ENCODE results near the gene KIF22. TPM values are rescaled to one million over a fixed set of nuclear protein-coding genes. Genes with fewer than 3 reads are reported as not detected.

The KIF22 gene
- total RNA-seq, 4 donors from 2014 or later, result 37.6 to 159 (median 59.5) TPM

DNA sequence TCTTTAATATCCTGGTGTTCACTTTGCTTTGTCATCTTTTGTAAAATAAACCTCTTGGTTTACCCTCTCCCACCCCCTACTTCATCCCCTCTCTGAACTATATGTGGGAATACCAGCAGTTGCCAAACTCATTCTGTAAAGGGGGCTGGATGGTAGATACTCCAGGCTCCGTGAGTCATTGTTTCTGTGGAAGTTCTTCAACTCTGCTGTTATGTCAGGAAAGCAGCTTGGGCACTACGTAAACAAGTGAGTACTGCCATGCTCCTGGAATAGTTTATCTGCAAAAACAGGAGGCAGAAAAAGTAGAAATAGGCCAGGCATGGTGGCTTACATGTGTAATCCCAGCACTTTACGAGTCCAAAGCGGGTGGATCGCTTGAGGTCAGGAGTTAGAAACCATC is 47.3 kb downstream of the KIF22 start:
- intact Hi-C loops (cut with DNase I; ENCODE audit: low total_unique reads), result no loop called here

DNA sequence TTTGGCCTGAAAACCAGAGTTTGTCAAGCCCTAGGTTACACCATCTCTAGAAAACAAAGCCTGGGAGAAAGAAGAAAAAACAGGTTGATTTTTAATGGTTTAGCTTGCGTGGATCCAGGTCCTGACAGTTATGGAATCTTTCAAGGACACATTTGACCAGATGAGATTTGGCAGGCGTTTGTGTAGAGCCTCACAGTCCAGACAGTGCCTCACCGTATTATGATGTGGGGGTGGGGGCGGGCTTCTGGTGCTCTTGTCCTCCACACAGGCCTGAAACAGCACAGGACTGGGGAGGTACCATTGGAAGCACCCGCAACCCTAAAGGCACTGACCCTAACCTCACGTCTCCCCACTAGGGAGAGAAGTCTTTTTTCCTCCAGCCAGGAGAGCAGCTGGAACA is 49.3 kb downstream of the KIF22 start:
- no peaks in the 10 kb centered on the region for H3K9me3 ChIP-seq
- no peak for DNase-seq
- in situ Hi-C loops (cut with MboI; ENCODE audit: low pct_ligation_motif_present in 1 of 4, low pct_unique_long_range_greater_than_20kb in 1 of 4, low sequenced_read_pairs in 3 of 4), result loop anchor here in 1 of 4 donors (10.0 kb wide), 1 partner anchor 145 kb away; no protein-coding TSS in a partner anchor
- H3K27me3 ChIP-seq, result no peaks in the 10 kb centered on the region
- no peak overlapping the region for H3K4me3 ChIP-seq
- no peak overlapping the region for H3K27ac ChIP-seq
- WGBS, 2 donors (ENCODE audit: low coverage in 1 of 2), result 84 to 93% methylated on average over 3 to 6 of the region's 6 CpGs
- no peaks in the 10 kb centered on the region for H3K4me1 ChIP-seq
- intact Hi-C loops (cut with DNase I; ENCODE audit: low total_unique reads), result no loop called here
- TF ChIP-seq POLR2A (IDR thresholded peaks at IDR 0.05) (no peak), POLR2AphosphoS5 (IDR thresholded peaks at IDR 0.05) (no peak), EP300 (IDR thresholded peaks at IDR 0.05; ENCODE audit: low read depth) (no peak)
- TF ChIP-seq, protein P1, sequence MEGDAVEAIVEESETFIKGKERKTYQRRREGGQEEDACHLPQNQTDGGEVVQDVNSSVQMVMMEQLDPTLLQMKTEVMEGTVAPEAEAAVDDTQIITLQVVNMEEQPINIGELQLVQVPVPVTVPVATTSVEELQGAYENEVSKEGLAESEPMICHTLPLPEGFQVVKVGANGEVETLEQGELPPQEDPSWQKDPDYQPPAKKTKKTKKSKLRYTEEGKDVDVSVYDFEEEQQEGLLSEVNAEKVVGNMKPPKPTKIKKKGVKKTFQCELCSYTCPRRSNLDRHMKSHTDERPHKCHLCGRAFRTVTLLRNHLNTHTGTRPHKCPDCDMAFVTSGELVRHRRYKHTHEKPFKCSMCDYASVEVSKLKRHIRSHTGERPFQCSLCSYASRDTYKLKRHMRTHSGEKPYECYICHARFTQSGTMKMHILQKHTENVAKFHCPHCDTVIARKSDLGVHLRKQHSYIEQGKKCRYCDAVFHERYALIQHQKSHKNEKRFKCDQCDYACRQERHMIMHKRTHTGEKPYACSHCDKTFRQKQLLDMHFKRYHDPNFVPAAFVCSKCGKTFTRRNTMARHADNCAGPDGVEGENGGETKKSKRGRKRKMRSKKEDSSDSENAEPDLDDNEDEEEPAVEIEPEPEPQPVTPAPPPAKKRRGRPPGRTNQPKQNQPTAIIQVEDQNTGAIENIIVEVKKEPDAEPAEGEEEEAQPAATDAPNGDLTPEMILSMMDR (IDR thresholded peaks at IDR 0.05), result no peak
- H3K36me3 ChIP-seq, result peaks cover 0 to 83% (median 36%) of the 10 kb centered on the region in 4 donors

More for the DNA sequence above, 47.3 kb downstream of the KIF22 start:
- no peak for TF ChIP-seq EP300 (IDR thresholded peaks at IDR 0.05; ENCODE audit: low read depth)
- TF ChIP-seq, protein P1 (IDR thresholded peaks at IDR 0.05), result no peak
- TF ChIP-seq POLR2A (IDR thresholded peaks at IDR 0.05), result no peak
- WGBS, 2 donors (ENCODE audit: low coverage in 1 of 2), result 94 to 95% methylated on average over 5 of the region's 5 CpGs
- Histone ChIP-seq H3K27me3 (no peaks in the 10 kb centered on the region), H3K4me1 (no peaks in the 10 kb centered on the region), H3K9me3 (no peaks in the 10 kb centered on the region), H3K36me3 (peaks cover 0 to 92% (median 41%) of the 10 kb centered on the region in 4 donors), H3K27ac (no peak overlapping the region), H3K4me3 (no peak overlapping the region)
- in situ Hi-C loops (cut with MboI; ENCODE audit: low pct_ligation_motif_present in 1 of 4, low pct_unique_long_range_greater_than_20kb in 1 of 4, low sequenced_read_pairs in 3 of 4), result no loop called here
- DNase-seq, result no peak

DNA sequence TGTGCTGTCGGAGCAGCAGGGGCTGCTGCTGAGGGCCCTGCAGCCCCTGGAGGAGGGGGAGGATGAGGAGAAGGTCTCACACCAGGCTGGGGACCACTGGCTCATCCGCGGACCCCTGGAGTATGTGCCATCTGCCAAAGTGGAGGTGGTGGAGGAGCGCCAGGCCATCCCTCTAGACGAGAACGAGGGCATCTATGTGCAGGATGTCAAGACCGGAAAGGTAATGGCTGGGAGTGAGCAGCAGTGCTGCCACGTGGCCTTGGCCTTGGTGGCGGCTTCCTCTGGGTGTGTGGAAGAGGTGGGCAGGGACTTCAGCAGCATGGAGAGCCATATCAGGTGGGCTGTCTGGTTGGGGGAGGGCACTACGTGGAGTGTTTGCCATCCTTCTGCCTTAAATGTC is 49.7 kb downstream of the KIF22 start:
- DNase-seq, result no peak
- TF ChIP-seq POLR2AphosphoS5 (IDR thresholded peaks at IDR 0.05), result no peak
- TF ChIP-seq POLR2A (IDR thresholded peaks at IDR 0.05), result no peak
- TF ChIP-seq, protein P1 (IDR thresholded peaks at IDR 0.05), result no peak
- no peak for TF ChIP-seq EP300 (IDR thresholded peaks at IDR 0.05; ENCODE audit: low read depth)
- no peak overlapping the region for H3K27ac ChIP-seq
- H3K9me3 ChIP-seq, result no peaks in the 10 kb centered on the region
- 87% methylated on average over 10 of the region's 10 CpGs; no CpG with 5 or more reads in 1 of the 2 donors for WGBS, 2 donors (ENCODE audit: low coverage in 1 of 2)
- H3K36me3 ChIP-seq, result peaks cover 0 to 83% (median 36%) of the 10 kb centered on the region in 4 donors
- no peaks in the 10 kb centered on the region for H3K4me1 ChIP-seq
- no peaks in the 10 kb centered on the region for H3K27me3 ChIP-seq
- in situ Hi-C loops (cut with MboI; ENCODE audit: low pct_ligation_motif_present in 1 of 4, low pct_unique_long_range_greater_than_20kb in 1 of 4, low sequenced_read_pairs in 3 of 4) (loop anchor here in 1 of 4 donors (10.0 kb wide), 1 partner anchor 145 kb away; no protein-coding TSS in a partner anchor), intact Hi-C loops (cut with DNase I; ENCODE audit: low total_unique reads) (no loop called here)
- no peak overlapping the region for H3K4me3 ChIP-seq

DNA sequence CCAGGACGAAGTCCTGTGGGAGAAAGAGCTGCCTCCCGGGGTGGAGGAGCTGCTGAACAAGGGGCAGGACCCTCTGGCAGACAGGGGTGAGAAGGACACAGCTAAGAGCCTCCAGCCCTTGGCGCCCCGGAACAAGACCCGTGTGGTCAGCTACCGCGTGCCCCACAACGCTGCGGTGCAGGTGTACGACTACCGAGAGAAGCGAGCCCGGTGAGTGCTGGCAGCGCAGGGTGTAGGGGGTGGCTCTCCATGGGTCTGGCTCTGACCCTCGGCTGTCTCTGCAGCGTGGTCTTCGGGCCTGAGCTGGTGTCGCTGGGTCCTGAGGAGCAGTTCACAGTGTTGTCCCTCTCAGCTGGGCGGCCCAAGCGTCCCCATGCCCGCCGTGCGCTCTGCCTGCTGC is 51.1 kb downstream of the KIF22 start:
- no peak for DNase-seq
- Histone ChIP-seq H3K36me3 (peaks cover 0 to 85% (median 37%) of the 10 kb centered on the region in 4 donors), H3K27me3 (no peaks in the 10 kb centered on the region), H3K4me1 (no peaks in the 10 kb centered on the region), H3K27ac (no peak overlapping the region), H3K4me3 (no peak overlapping the region), H3K9me3 (no peaks in the 10 kb centered on the region)
- TF ChIP-seq EP300 (IDR thresholded peaks at IDR 0.05; ENCODE audit: low read depth) (no peak), POLR2A (IDR thresholded peaks at IDR 0.05) (no peak), POLR2AphosphoS5 (IDR thresholded peaks at IDR 0.05) (no peak)
- TF ChIP-seq, protein P1 (IDR thresholded peaks at IDR 0.05), result no peak
- 80 to 94% methylated on average over 2 to 20 of the region's 23 CpGs for WGBS, 2 donors (ENCODE audit: low coverage in 1 of 2)
- intact Hi-C loops (cut with DNase I; ENCODE audit: low total_unique reads), result no loop called here
- in situ Hi-C loops (cut with MboI; ENCODE audit: low pct_ligation_motif_present in 1 of 4, low pct_unique_long_range_greater_than_20kb in 1 of 4, low sequenced_read_pairs in 3 of 4), result loop anchor here in 1 of 4 donors (10.0 kb wide), 1 partner anchor 147 kb away; no protein-coding TSS in a partner anchor
